ENCODE results near the gene KIF5A.

Gene KIF5A

DNA sequence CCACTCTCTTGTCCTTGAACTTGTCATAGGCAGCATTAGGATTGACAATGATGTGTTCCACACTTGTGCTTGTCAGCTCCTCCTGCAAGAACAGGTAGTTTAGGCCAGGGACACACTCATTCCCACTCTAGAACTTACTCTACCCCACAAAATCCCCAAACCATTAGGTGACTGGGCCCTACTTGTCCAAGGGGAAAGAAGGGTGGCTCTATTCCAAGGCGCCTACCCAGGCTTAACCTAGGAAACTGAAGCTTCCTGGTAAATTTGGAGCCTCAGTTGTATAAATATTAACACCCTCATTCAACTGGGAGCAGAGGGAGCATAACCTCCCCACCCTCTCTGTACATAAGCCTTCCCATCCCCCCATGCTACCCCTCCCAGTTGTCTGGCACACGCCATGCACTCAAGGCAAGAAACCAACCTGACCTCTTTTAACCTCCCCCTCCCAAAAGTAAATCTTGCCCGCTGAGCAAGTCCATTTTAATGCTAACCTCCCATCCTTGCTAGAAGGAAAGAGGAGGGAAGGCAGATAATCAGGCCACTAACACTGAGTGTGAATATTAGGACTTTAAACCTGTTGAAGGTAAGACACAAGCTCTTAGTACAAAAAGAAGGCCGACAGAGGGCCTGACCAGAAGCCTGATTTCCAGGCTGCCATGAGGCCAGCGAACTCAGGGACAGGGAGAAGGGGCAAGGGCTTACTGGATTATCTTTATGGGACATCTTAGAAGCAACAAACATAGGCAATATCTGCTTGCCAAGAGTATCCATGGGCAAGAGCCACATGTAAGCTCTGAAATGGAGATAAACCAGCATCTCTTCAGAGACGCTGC is 13.9 kb upstream of the KIF5A start:
- no peak for DNase-seq (ENCODE audit: low spot score)

DNA sequence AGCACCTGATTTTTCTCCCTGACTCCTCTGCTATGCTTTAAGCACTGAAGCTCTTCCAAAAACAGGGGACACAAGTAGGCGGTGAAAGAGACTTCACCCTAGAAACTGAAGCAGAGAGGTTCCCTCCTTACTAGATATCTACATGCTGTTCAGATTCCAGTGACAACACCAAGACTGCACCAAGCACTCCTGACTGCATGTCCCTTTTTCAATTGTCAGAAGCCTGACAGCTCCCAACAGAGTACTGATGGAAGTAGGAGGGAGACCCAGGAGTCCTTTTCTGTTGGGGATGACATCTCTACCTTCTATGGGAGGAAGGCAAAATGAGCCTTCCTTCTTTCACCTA is 13.3 kb upstream of the KIF5A start:
- DNase-seq (ENCODE audit: low spot score): no peak

DNA sequence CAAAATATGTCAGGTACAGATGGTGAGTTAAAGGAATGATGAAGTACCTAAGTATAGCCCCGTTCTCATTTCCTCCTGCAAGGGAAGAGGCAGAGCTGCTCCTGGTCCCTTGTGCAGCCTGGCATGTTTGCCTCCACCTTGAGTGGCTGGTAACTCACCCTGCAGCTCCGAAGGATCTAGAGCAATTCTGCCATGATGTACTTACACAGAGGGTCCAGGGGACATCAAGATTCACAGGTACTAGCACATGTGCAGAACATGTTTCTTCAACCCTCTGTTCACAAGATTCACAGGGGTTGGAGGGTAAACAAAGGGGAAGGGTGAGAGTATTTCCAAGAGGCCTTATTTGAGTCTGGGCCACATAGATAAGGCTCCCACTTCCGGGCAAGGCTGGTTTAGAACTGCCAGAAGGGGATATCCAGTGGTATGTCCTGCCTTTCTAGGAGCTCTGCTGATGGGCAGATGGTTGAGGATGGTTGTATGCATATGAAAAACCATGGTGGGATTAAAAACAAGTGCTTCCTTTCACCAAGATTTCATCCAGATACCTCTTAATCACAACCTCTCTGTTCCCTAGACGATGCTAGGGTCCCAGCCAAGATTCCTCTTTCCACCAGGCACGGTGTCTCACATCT is 10.6 kb upstream of the KIF5A start:
- no peak for DNase-seq (ENCODE audit: low spot score)

DNA sequence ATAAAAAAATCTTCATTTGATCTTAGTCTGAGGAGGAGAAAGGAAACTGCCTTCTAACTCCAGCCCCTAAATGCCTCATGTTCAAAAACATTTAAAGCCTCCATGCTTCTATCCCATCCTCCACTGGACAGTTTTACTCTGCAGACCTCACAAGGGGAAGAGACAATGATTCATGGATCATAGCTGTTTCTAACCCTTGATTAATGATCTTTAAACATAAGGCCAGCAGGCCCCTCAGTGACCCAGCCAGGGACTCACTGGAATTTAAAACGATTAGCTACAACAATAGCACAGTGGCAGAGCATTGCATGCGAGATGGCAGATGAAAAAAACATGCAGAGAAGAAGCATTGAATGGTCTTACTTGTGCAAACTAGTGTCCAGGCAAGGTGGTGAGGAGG is 8.8 kb upstream of the KIF5A start:
- DNase-seq (ENCODE audit: low spot score): no peak

DNA sequence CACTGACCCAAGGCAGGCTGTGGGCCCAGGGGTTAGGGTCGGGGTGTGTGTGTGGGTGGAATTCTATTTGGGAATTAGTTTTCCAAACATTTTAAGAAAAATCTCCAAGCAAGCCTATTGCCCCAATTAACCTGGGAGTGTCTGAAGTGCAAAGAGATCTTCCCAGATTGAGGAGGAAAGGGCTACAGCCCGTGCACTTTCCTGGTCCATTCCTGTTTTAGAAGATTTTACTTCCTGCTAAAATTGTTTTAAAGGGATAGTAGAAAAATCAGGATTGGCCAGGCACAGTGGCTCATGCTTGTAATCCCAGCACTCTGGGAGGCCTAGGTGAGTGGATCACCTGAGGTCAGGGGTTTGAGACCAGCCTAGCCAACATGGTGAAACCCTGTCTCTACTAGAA is 8.1 kb upstream of the KIF5A start:
- no peak for DNase-seq (ENCODE audit: low spot score)

DNA sequence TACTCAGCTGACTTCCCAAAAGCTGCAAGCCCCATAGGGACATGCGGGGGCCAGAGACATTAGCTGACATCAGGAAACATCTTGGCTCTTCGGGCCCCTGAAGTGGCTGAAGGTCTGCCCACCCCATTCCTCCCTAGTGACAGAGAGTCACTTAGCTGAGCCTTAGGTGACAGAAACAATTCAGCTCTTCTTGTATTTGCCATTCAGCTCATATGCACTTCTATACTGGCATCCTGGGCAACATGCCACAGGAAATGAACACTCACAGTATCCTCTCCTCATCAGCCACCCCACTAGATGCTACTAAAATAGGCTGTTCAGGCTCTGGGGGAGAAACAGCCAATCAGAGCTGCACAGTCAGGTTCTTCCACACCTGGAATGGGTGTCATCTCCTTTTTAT is 6.3 kb upstream of the KIF5A start:
- DNase-seq (ENCODE audit: low spot score): no peak

DNA sequence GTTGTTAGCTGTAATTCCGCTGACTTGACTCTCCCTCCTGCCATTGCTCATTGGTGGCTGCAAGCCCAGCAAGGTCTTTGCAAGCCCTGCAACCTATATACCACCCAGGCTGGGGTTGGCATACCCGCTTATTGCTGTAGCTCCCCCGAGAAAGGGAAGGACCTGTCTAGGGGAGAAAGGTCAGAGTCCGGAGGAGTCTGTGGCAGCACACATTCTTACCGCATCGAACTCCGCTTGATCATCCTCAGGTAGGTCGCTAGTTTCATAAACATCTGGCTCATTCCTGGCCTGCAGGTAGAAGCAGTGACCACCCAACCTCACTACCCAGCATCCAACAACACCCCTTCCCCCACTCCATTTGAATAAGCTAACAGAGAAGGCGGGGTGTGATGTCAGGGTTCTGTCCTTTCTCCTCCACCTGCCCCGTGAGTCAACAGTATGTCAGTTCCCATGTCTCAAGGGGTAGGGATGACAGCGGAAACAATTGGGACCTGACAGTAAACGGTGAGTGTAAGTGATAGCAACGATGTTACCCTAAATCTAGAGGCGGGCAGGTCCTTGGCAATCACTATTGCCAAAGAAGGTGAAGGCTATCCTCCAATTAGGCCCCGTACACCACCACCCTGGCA is 3.9 kb upstream of the KIF5A start:
- DNase-seq (ENCODE audit: low spot score): no peak

DNA sequence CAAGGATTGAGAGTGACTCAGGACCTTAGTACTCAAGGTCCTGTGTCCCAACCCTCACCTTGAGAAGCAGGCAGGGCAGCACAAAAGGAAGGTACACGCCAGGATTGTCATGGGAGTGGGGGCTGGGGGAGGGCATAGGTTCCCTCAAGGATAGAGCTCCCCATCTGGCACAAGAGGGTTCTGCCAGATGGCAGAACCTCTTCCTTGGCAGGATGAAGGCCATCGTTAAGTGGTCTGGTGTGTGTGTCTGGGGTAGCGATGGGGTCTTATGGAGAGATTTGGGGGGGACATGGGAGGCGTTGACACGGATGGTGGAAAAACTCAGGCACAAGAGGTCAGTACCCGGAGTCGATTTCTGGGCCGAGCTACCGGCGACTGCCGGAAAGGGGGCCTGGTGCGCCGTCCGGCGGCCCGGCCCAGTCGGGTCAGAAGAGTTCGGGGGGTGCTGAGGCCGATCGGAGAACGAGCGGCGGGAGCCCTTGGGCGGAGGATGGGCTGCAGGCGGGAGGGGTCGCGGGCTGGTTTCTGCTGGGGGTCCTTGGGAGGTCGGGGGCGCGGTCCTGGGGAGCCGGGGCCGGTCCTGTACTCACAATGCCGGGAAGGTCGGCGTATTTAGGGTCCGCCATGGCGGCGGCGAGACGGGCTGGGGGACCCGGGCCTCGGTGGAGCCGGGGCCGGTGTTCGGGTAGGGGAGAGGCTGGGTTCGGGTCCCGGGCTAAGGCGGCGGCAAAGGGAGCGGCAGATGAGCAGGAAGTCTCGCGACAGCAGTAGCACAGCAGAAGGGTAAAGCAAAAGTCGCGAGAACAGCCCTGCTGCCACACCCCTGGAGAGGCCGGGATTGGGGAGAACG is 3.2 kb upstream of the KIF5A start, which contains the start of gene DCTN2:
Gene DCTN2 (minus strand): TSS at position 755 of the 850 bp plus-strand sequence. CDS start 129 bp downstream, at position 626.
- peak; percentile 99 for DNase-seq (ENCODE audit: low spot score)

DNA sequence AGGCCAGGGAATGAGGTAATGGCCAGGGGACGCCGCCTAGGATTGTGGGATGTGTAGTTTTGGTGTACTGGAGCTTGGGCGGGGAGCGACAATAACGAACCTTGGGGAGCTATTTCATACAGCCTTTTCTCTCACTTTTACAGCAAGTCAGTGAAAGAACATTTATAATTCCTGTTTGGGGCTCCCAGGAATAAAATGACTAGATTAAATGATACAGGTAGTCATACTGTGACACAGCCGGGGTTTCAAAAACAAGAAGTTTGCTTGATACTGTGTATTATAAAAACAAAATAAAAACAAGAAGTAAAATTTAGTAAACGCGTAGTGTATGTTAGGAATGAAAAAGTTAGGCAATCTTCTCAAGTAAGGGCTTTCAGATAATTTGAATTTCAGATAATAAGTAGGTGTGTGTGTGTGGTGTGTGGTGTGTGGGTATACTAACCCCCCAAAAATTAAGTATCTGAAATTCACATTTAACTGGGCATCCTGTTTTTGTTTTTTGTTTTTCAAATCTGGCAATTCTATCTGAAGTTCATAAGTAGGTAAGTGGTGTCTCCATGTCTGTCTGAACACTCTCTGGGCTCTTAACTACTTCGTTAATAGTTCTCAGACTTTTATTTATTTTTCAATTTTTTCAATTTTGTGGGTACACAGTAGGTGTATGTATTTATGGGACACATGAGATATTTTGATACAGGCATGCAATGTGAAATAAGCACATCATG is 2.4 kb upstream of the KIF5A start:
- no peak for DNase-seq (ENCODE audit: low spot score)

DNA sequence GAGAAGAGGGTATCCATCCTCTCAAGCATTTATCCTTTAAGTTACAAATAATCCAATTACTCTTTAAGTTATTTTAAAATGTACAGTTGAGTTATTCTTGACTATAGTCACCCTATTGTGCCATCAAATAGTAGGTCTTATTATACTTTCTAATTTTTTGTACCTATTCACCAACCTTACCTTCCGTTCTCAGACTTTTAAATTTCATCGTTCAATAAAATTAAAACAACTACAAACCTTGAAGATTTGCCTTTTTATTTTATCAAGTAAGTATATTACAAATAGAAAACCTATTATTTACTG is 1.9 kb upstream of the KIF5A start:
- no peak for DNase-seq (ENCODE audit: low spot score)

DNA sequence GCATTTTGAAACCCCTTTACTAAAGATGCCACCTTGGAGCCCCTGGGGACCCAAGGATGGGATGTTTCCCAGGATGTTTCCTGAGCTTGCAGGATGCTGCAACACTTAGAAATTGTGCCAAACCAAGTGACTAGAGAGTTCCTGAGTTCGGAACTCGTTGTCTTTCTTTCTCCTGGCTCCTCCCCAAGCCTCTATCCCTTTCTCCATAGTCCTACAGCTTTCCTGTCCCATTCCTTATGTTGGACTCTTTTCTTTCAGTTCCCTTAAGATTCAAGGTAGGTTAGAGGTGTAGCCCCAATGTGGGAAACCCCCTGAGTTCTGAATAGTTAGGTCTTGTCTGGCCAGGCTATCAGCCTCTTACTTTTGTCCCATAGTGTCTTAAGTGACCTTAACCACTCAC is 1.4 kb upstream of the KIF5A start:
- DNase-seq (ENCODE audit: low spot score): no peak

DNA sequence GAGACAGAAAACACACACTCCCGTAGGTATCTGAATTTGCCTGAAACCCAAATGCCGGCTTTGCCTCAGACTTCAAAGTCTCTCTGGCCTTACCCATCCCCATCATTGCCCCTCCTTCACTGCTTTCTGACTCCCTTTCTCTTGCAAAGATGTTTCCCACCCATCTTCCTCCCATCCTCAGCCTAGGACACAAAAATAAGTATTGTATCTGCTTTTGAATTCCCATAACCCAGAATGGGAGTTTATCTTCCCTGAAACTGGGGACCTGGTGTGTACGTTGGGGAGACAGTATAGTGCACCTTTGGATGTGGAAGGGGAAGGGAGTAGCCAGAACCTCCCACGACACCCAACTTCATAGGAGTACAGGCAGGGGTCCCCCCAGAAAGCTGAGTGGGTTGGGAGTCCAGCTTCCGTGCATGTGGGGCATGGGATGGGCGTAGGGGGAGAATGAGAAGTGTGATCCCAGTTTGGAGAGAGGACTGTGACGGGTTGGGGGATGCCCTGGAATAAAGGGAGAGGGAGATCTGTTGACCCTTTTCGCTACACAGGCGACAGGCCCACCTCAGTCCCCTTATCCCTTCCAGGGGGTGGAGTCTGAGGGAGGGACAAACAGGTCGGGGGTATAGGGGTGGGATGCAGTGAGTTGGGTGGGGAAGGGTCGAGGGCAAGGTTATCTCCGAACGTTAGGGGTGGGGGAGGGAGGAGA is 488 bp upstream of the KIF5A start:
- DNase-seq (ENCODE audit: low spot score): no peak

DNA sequence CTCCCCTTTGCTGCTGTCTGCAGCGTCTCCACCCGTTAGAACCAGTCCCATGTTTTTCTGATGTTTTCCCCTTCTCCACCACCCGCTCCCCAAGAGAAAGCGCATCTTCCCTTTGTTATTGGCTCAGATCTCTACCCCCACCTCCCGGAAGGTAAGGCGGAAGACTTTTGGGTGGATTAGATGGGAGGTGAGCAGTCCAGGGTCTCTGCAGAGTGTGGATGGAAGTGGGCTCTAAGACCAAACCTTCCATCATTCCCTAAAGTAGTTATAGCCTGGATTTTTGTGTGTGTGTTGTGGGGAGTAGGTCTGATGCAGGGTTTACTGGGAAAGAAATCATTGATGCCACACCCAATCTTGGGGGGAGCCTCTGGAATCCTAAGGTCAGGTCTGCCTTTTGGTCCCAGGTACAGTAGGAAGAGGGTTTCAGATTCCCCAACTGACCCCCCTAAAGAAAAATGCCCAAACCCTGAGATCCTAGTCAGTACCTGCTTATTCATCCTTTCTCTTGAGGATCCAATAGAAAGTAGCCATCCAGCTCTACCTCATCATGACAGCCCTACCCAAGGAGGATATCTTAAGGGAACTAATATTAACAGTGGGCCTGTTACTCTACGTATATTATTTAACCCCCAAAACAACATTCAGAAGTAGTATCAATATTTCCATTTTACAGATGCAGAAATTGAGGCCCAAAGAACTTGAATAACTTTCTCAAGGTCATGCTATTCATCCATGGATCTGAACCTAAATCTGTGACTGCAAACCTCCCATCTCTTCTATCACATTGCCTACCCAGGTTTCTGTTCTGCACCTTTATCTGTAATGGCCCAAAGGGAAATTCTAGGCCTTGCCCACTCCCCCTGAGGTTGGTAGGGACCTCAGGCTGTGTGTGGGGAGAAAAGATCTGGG is 1.1 kb downstream of the KIF5A start:
- no peak for DNase-seq (ENCODE audit: low spot score)

DNA sequence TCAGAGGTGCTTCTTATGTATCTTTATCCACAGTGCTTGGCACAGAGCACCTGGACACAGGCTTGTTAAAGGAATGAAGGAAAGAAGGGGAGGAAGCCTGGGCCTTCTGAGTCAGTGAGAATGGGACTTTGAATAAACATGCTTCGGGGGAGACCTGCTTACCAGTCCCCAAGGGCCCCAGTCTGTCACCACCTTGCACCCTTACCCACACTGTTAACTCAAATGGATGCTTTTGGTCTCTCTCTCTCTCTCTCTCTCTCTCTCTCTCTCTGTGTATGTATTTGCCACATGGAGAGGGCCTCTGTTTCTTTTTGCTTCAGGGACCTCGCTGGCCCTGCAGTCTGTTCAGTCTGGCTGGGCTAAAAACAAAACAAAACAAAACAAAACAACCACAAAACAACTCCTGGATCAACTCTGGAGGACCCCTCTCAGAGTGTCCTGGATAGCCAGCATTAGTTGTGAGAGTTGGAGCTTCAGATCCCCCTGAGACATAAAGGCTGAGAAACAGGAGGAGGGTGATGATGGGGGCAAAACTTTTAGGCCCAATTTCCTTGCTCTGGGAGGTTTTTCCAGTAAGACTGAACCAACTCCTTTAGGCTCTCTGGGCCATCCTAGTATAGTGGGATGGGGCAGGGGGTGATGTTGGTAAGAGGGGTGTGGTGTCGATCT is 1.9 kb downstream of the KIF5A start:
- DNase-seq (ENCODE audit: low spot score): no peak

DNA sequence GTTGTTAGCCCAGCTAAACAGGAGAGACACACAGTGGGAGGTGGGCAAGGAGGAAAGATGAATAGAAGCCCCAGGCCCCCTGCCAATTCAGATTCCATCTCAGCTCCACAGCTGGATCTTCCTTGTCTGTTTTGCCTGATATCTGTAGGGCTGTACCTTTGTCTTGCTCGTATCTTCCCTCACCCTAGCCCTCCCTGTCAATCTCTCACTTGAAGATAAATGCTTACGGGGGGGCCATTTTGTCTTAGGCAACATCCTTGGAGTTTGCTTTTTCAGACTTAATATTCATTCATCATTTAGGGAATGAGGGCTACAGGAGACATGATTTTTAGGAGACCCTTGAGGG is 2.4 kb downstream of the KIF5A start:
- DNase-seq (ENCODE audit: low spot score): no peak

DNA sequence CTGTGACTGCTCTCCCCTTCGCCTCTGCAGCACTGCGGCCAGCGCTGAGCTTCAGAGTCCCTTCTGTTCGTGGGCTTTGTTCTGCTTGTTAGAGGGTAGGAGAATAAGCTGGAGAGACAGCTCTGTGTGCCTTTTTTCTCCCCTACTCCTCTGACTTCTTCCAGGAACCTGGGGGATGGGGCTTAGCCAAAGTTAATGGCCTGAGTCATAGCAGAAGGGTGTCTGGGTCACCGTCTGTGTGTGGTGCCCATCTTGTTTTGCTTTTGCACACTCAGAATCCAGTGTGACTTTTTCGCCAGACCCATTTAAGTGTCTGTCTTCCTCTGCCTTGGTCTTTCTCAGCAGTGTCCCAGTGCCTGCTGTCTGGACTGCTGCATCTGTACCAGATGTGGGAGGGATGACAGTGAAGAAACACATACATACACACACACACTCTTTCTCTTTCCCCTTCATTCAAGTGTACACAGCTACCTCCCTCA is 3.0 kb downstream of the KIF5A start:
- DNase-seq (ENCODE audit: low spot score): no peak

DNA sequence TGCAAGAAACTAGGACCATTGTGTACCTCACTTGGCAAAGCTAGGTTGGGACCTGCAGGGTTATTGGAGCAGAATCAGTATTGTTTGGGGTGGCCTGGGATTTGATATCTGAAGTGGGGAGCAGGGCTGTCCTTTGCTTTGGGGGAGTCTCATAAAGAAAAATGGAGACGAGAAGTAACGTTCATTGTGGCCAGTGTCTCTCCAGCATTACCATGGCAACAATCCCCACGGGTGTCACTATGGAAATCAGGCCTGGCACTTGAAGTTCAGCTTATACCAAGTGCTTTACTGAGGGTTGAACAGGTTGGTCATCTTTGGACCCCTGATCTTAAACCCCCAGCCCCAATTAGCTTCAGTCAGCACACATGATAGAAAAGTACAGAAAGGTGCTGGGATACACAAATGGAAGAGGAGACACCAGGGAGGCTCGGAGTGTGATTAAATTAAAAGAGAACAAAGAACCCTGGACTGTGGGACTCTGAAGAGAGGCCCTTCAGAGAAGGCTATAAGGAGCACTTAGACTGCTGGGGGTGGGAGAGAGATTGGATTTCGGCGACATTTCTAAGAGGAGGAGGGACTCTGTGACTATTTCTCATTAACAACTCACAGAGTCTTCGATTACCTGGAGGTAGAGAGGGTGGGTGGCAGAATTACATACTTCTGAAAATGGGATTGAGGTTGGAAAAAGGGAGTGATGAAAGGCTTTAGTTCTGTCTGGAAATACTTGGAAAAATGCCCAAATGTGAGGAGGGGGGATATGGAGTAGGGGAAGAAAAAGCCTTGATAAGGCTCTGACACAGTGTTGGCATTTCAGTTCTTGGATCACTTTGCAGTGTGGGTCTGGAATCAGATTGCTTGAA is 3.7 kb downstream of the KIF5A start:
- DNase-seq (ENCODE audit: low spot score): no peak

DNA sequence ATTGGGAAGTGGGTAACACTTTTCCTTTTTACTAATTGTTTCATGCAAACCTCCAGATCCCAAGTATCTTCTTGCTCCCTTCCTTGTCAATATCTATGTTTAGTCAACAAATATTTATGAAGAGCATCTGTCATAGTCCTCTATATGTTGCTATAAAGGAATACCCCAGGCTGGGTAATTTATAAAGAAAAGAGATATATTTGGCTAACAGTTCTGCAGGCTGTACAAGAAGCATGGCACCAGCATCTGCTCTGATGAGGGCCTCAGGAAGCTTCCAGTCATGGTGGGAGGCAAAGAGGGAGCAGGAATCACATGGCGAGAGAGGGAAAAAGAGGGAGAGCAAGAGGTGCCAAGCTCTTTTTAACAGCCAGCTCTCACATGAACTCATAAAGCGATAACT is 4.6 kb downstream of the KIF5A start:
- no peak for DNase-seq (ENCODE audit: low spot score)

DNA sequence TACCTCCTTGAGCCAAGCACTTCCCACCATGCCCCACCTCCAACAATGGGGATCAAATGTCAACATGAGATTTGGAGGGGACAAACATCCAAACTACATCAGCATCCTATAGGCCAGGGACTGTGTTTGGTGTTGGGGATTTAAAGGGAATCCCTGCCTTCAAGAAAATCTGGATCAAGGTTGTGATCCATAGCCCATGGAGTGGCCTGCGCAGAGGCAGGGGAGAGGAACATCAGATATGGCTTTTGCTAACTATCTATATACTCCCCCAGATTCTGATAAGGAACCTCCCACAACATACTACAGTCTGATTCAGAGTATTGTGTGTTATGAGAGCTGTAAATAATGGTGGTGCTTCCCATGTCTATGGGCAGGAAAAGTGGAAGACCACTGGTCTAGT is 5.1 kb downstream of the KIF5A start:
- no peak for DNase-seq (ENCODE audit: low spot score)
